Neural progenitor cell (in vitro differentiated cells): ENCODE results near the gene GPR39. TPM values are rescaled to one million over a fixed set of nuclear protein-coding genes. Genes with fewer than 3 reads are reported as not detected.

Source experiments
- DNase-seq: peaks from one replicate; pipeline ENCODE4 v3.0.0-alpha.2; 2016; ENCODE audit warnings: low spot score
- H2AFZ ChIP-seq: fragments of 200-600 bp; sonication (generic); replicated peaks from 2 replicates; pipeline ENCODE4 v1.6.1; 2016; ENCODE audit warnings: antibody characterized with exemption
- H3F3A ChIP-seq: fragments of 200-600 bp; sonication (generic); 2 replicates; pipeline ENCODE4 v1.6.1; 2016; ENCODE audit warnings: antibody characterized with exemption, low read depth
- H3K27ac ChIP-seq: fragments of 200-600 bp; sonication (generic); 2 replicates; pipeline ENCODE4 v1.5.1; 2016; ENCODE audit warnings: mild to moderate bottlenecking
- H3K27me3 ChIP-seq: fragments of 200-600 bp; sonication (generic); 2 replicates; pipeline ENCODE4 v1.6.1; 2016; ENCODE audit warnings: mild to moderate bottlenecking, moderate library complexity
- H3K36me3 ChIP-seq: fragments of 200-600 bp; sonication (generic); 2 replicates; pipeline ENCODE4 v1.5.1; 2016
- H3K4me1 ChIP-seq: fragments of 200-600 bp; sonication (generic); 2 replicates; pipeline ENCODE4 v1.6.1; 2016; ENCODE audit warnings: mixed run types
- H3K4me2 ChIP-seq: fragments of 200-600 bp; sonication (generic); 2 replicates; pipeline ENCODE4 v1.6.1; 2016
- H3K4me3 ChIP-seq: fragments of 200-600 bp; sonication (generic); 2 replicates; pipeline ENCODE4 v1.5.1; 2016
- H3K79me2 ChIP-seq: fragments of 200-600 bp; sonication (generic); 2 replicates; pipeline ENCODE4 v1.6.1; 2016; ENCODE audit warnings: low read depth
- H3K9ac ChIP-seq: fragments of 200-600 bp; sonication (generic); 2 replicates; pipeline ENCODE4 v1.6.1; 2016
- H3K9me3 ChIP-seq: fragments of 200-600 bp; sonication (generic); 2 replicates; pipeline ENCODE4 v1.5.1; 2016; ENCODE audit warnings: low read depth
- H4K20me1 ChIP-seq: fragments of 200-600 bp; sonication (generic); 2 replicates; pipeline ENCODE4 v1.6.1; 2016; ENCODE audit warnings: low read depth
- H3K27ac Mint-ChIP-seq: 3 replicates; pipeline ENCODE4 v1.8.0; 2021; ENCODE audit warnings: mixed read lengths
- H3K27me3 Mint-ChIP-seq: 2 replicates; pipeline ENCODE4 v1.8.0; 2022; ENCODE audit warnings: low read depth, mild to moderate bottlenecking, inconsistent platforms, moderate library complexity, mixed read lengths; ENCODE audit not compliant: insufficient read depth
- H3K36me3 Mint-ChIP-seq: 3 replicates; pipeline ENCODE4 v1.8.0; 2021; ENCODE audit warnings: mixed read lengths
- H3K4me1 Mint-ChIP-seq: 3 replicates; pipeline ENCODE4 v1.8.0; 2021; ENCODE audit warnings: mixed read lengths
- H3K4me3 Mint-ChIP-seq: 3 replicates; pipeline ENCODE4 v1.8.0; 2021; ENCODE audit warnings: mild to moderate bottlenecking, moderate library complexity, mixed read lengths
- H3K9me3 Mint-ChIP-seq: 3 replicates; pipeline ENCODE4 v1.8.0; 2020; ENCODE audit warnings: mixed read lengths
- CTCF ChIP-seq: fragments of 200-600 bp; sonication (generic); IDR thresholded peaks from 2 replicates; pipeline ENCODE4 v1.5.1; 2017; ENCODE audit warnings: antibody characterized with exemption, mild to moderate bottlenecking
- EZH2 ChIP-seq: fragments of 200-600 bp; sonication (generic); IDR thresholded peaks from 2 replicates; pipeline ENCODE4 v1.6.1; 2017; ENCODE audit warnings: antibody characterized with exemption, mild to moderate bottlenecking, moderate library complexity
- EZH2phosphoT487 ChIP-seq: fragments of 200-600 bp; sonication (generic); IDR thresholded peaks from 2 replicates; pipeline ENCODE4 v1.6.1; 2017; ENCODE audit warnings: antibody characterized with exemption
- total RNA-seq: library from RNA; depleted of rRNA; stranded (reverse); fragments of >200 nt; gene quantifications from 2 replicates; pipeline ENCODE4 v1.2.3, GENCODE V29; 2015; ENCODE audit warnings: low replicate concordance

Gene GPR39
- total RNA-seq, 1 donor from 2014 or later = 0.28 TPM

- Histone ChIP-seq H3K4me1 (peaks cover 4% of the 10 kb centered on the region), H3K4me3 (no peak overlapping the region), H3K27ac (no peak overlapping the region), H3K79me2 (no peaks in the 10 kb centered on the region), H3K9ac (no peak overlapping the region), H4K20me1 (no peaks in the 10 kb centered on the region), H3K36me3 (no peaks in the 10 kb centered on the region), H2AFZ (no peak overlapping the region), H3K9me3 (no peaks in the 10 kb centered on the region), H3K4me2 (no peak overlapping the region), H3F3A (no peaks in the 10 kb centered on the region), H3K27me3 (no peaks in the 10 kb centered on the region)
- Mint-ChIP-seq H3K9me3 (peaks cover 13% of the 10 kb centered on the region), H3K36me3 (no peaks in the 10 kb centered on the region), H3K4me1 (peaks cover 45% of the 10 kb centered on the region), H3K4me3 (peak overlapping the region; percentile 19), H3K27me3 (peaks cover 13% of the 10 kb centered on the region), H3K27ac (peak overlapping the region; percentile 87)
- TF ChIP-seq CTCF = no peak
- no peak for TF ChIP-seq EZH2
- TF ChIP-seq EZH2phosphoT487 = no peak
- DNase-seq = no peak
Measured at GRCh38 chr2:132632000-132632649, 215.5 kb downstream of the GPR39 start.

GRCh38 chr2:132633635-132634034 is 217.0 kb downstream of the GPR39 start:
- Histone ChIP-seq H3K9ac (no peak overlapping the region), H3K79me2 (no peaks in the 10 kb centered on the region), H3K27me3 (no peaks in the 10 kb centered on the region), H3K36me3 (no peaks in the 10 kb centered on the region), H4K20me1 (no peaks in the 10 kb centered on the region), H3K4me3 (no peak overlapping the region), H3F3A (no peaks in the 10 kb centered on the region), H3K4me1 (peaks cover 7% of the 10 kb centered on the region), H2AFZ (no peak overlapping the region), H3K27ac (no peak overlapping the region), H3K9me3 (no peaks in the 10 kb centered on the region), H3K4me2 (no peak overlapping the region)
- Mint-ChIP-seq H3K27me3 (peaks cover 13% of the 10 kb centered on the region), H3K4me3 (peak overlapping the region; percentile 42), H3K36me3 (no peaks in the 10 kb centered on the region), H3K4me1 (peaks cover 52% of the 10 kb centered on the region), H3K27ac (peak overlapping the region; percentile 7), H3K9me3 (peaks cover 11% of the 10 kb centered on the region)
- no peak for TF ChIP-seq EZH2
- no peak for TF ChIP-seq CTCF
- no peak for TF ChIP-seq EZH2phosphoT487
- no peak for DNase-seq

- Mint-ChIP-seq H3K36me3 (no peaks in the 10 kb centered on the region), H3K27ac (no peak overlapping the region), H3K4me3 (no peak overlapping the region), H3K9me3 (peaks cover 8% of the 10 kb centered on the region), H3K4me1 (peaks cover 48% of the 10 kb centered on the region), H3K27me3 (peaks cover 10% of the 10 kb centered on the region)
- no peak overlapping the region for H3K4me3 ChIP-seq
- no peaks in the 10 kb centered on the region for H3F3A ChIP-seq
- no peaks in the 10 kb centered on the region for H3K27me3 ChIP-seq
- H3K9me3 ChIP-seq = no peaks in the 10 kb centered on the region
- no peak for TF ChIP-seq CTCF
- TF ChIP-seq EZH2phosphoT487 = no peak
- TF ChIP-seq EZH2 = no peak
- DNase-seq = no peak
- H3K4me2 ChIP-seq = no peak overlapping the region
- H3K27ac ChIP-seq = no peak overlapping the region
- H3K9ac ChIP-seq = no peak overlapping the region
- no peak overlapping the region for H2AFZ ChIP-seq
- no peaks in the 10 kb centered on the region for H3K79me2 ChIP-seq
- no peaks in the 10 kb centered on the region for H3K36me3 ChIP-seq
- no peaks in the 10 kb centered on the region for H4K20me1 ChIP-seq
- peaks cover 17% of the 10 kb centered on the region for H3K4me1 ChIP-seq
Measured at GRCh38 chr2:132636346-132636745, 219.7 kb downstream of the GPR39 start.
